DMS114 treated with DMSO at 0.1 percent for 48 hours (cell line): ENCODE measurements around the gene NOS1AP.

Source experiments
- DNase-seq: peaks from one replicate; lab custom pipeline; 2025; ENCODE audit not compliant: unreplicated experiment; lab: John Stamatoyannopoulos, UW

The NOS1AP gene

DNA sequence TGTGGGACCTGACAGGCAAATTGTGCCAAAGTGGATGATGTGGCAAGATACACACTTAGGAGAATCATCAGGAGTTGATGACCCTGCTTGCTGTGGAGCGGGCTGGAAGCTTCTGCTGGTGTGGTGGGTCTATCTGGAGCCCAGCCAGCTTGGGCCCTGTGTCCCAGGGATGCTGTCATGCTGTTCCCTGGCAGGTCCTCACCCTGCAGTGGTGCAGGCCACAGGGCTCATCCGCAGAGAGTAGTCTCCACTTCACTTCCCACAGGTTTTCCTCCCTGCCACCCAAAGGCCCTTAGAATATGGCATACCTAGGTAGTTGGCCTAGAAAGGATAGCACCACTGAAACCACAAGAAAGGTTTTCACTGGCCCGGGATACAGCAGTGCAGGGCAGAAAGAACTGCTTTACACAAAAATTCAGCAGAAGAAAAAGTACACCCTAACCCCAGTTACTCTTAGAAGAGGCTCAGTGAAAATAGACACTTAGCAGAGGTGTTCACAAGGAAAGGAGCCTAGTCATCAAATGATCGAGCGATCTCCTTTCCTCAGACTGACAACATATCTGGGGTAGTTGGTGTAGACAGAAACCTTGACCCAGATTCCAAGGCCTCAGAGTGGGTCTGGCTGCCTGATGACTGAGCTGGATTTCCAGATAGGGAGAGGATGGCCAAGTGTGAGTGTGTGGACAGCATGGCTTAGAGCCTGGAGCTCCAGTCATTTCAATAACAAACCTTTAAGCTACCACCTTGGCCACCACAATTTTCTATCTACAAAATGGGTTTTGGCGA, 310.8 kb downstream of the NOS1AP start:
- DNase-seq = no peak

DNA sequence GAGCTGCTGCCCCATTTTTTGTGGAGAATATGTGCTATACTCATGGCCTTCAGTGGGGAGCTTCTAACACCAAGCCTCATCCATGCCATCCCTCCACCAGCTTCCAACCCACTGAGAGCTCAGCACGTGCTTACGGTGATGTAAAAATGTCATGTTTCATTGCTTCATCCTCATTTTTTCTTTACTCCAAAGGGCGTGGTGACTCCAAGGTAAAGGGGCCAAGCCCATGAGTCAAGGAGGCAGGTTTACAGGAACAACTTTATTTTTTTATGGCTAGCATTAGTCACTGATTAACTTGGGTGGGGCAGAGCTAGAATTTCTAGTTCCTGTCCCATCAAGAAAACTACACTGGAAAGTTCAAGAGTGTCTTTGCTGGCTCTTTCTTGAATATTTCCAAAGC, 311.9 kb downstream of the NOS1AP start, which contains the start of gene C1orf226:
C1orf226 (plus strand) TSS at position 346 of the 400 bp plus-strand sequence. CDS start 174 bp downstream, outside the sequence.
- no peak for DNase-seq

DNA sequence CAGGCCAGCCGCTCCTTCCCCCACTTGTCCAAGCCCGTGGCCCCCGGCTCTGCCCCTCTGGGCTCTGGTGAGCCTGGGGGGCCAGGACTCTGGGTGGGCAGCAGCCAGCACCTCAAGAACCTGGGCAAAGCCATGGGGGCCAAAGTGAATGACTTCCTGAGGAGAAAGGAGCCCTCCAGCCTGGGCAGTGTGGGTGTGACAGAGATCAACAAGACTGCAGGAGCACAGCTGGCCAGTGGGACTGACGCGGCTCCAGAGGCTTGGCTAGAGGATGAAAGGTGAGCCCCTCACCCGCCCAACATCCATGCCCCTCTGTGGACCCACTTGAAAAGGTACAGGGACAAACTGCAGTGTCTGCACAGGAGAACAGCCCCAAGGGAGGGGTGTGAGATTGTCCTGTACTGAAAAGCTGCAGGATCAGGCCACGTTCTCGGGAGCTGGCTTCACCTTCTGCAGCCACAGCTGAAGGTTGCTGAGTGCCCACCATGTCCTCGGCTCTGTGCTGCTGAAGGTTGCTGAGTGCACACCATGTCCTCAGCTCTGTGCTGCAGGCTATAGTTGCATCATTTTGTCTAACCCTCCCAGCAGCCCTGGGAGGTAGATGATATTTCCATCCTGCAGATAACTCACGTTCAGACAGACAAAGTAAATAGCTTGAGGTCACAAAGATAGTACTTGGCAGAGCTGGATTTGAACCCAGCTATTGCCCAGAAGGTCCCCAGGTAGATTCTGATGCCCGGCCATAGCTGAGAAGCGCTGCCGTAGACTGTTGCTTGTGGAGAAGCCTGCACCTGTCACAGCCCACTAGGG, 312.7 kb downstream of the NOS1AP start:
- no peak for DNase-seq

DNA sequence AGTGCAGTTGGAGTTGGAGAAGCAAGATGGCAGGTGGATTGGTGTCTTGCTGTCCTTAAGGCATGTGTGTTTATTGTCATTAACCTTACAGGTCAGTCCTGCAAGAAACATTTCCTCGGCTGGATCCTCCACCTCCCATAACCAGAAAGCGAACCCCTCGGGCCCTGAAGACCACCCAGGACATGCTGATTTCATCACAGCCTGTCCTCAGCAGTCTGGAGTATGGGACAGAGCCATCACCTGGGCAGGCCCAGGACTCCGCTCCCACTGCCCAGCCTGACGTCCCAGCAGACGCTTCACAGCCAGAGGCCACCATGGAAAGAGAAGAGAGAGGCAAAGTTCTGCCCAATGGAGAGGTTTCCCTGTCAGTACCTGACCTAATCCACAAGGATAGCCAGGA, 313.6 kb downstream of the NOS1AP start:
- DNase-seq = no peak

DNA sequence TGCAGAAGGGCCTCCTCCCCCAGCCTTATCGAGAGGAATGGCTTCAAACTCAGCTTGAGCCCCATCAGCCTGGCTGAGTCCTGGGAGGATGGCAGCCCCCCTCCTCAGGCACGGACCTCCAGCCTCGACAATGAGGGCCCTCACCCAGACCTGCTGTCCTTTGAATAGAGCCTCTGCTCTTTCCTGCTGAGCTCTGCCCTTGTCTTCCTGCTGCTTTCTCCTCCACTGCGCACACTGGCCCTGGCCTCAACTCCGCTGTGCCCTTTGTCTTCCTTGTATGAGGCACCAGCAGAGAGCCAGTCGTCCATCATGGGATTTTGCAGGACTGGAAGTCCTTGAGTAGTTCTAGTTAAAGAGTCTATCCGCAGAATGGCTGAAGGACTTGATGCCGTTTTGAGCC, 314.0 kb downstream of the NOS1AP start:
- no peak for DNase-seq

DNA sequence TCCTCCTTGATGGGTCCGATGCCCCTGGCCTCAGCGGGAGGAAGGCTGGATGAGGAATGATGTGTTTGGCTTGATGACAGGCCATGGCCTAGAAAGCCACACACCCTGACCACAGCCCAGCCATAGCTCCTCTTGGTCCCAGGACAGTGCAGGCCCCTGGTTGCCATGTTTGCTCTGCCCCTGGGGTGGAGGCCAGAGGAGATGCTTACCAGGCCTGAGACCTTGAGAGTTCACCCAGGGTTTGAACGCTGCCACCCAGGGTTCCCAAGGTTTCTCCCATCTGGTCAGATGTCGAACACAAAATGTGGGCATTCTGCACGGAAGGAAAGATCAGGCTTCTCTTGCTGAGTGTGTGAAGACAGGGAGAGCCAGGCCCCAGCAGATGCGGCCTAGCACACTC, 314.6 kb downstream of the NOS1AP start:
- DNase-seq = no peak

DNA sequence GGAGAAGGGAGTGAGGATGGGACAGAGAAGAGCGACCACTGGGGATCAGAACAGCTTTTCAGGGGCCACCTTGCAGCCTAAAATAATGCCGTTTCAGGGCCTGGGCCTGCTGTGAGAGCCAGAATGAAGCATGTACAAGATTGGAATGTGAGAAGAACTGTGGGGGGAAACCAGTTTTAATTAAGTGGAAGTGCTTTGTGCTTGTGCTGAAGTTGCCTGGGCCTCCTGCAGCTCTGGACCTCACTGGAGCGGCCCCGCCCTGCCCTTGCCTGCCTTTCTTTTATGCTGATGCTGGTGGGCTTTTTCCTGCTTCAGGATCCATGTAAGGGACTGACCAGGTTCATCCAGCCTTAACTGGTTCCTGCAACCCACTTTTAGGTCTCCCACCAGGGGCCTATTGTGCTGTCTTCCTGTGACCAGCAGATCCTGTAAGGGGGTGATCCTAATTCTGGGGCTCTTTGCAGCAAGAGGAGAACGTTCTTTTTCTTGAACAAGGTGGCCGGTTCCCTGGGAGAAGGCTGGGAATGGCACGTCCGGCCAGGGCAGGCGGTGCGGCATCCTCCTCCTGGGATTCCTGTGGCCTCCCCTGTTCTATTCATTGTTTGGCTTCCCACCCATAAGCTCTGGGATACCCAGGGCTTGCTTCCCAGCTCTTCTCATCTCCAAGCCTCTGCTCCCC, 315.2 kb downstream of the NOS1AP start:
- no peak for DNase-seq

DNA sequence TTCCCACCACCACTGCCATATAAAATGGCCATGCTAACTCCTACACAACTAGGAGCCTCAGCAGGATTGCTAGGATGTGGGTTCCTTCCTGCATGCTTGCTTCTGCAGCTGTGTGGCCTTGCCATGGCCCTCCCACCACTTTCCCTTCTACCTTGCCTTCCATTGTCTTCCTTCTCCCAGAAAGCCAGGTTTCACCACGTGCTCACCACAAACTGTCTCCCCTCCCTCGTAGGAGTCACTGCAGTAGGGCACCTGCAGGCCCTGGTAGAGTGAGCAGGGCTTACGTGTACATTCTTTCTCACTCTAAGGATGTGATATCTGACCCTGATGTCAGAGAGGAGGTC, 315.8 kb downstream of the NOS1AP start:
- DNase-seq = no peak

DNA sequence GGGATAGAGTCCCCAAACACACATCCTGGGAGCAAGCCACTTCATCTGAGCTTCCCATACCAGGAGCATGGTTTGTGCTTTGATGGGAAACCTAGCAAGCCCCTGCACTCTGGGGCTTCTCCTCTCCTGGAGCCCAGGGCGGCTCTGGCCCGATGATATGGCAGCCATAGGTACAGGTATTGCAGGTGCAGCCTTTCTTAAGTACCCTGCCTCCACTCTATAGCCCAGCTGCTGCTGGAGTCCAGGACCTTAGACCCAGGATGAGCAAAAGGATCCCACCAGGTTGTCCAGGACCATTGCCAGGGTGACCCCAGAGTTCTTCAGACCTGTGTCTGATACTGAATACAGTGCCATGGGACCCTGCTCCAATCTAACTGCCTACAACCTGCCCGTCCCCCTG, 316.2 kb downstream of the NOS1AP start:
- DNase-seq = no peak

DNA sequence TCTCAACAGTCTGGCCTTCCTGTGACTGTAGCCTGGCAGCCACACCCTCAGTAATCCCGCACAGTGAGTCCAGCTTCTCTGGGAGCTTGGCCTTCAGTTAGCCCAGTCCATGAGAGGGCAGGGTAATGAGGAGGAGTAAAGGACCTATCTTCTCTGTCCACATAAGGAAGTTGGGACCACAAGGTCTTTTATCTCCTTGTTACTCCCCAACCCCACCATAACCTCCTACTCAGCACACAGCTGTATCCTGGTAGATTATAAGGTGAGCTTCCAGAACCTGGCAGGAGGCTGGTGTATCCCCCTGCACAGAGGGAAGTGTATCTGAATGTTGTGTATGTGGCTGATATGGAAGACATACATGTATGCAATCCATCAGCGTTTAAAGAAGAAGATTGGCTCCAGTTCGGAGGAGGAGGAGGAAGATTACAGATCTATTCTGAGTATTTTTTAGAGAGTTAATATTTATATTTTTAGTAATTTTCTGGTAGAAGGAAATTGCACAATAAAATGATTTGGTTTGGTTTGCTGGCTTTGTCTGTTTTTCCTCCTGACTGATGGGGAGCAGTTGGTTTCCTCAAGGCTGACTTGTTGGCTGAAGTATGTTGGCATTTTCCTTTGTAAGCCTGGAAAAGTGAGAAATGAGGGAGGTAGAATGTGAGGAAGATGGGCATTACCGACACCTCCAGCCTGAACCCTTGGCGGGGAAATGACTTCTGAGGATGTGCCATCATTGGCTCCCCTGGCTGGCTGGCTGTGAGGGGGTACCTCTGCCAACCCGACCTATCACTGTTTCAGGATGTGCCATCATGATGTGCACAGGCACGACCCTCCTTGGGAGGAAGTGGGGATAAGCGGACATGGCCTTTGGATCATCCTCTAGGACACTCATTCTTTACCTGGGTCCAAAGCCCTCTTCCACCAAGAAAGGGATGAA, 317.1 kb downstream of the NOS1AP start:
- DNase-seq = no peak

DNA sequence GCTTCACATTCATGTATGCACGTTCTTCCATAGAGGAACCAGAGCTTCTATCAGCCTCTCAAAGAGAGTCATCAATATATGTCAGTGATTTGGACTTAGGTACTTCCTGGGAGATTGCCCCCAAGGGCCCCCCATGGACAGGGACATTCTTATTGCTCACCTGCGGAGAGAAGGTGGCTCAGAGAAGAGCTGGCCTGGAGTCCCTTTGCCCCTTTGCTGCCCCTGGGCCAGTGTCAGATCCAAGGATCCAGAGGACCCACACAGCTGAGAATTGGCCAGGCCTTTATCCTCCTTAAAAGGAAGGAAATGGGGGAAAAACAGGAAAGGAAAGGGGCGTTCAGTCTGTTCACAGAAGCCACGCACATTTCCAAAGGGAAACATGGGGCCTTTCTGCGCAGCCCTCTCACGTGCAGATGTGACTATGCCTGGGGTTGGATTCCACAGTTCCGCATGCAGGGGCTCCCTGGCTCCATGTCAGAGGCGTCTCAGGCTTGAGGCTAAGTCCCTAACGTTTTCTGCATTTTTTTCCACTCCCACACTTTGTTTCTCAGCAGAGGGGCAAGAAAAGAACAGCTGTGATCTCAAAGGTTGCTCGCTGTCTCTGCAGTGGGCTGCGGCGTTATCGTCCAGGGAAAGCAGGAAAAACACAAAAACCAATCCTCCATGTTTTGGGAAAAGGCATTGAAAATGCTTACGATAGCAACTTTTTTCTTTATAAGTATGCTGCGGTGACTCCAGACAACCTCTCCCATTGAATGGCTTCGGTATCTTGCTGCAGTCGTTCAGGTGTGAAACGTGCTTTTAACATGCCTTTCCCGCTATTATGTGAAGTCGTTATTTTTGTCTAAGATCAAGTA, 318.0 kb downstream of the NOS1AP start:
- no peak for DNase-seq

DNA sequence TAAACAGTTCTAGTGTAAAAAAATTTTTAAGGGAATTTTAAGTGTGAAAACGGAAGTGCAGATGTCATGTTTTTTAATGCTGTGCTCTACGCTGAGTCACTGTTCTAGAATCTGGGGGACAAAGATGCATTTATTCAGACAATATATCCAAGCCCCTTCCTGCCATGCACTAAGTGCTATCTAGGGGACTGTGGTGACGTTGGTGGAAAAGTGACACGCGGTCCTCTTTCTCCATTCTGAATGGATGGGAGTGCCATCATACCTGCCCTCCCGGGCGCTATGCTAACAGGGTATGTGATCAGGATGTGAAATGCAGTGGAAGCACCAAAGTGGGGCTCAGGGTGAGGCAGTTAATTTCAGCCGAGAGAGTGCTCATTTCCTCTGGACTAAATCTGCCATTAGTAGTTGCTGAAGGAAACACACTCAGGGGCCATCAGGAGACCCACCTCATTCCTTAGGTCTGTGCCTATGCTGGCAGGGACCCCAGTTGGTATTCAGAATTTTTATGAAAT, 318.6 kb downstream of the NOS1AP start:
- no peak for DNase-seq

DNA sequence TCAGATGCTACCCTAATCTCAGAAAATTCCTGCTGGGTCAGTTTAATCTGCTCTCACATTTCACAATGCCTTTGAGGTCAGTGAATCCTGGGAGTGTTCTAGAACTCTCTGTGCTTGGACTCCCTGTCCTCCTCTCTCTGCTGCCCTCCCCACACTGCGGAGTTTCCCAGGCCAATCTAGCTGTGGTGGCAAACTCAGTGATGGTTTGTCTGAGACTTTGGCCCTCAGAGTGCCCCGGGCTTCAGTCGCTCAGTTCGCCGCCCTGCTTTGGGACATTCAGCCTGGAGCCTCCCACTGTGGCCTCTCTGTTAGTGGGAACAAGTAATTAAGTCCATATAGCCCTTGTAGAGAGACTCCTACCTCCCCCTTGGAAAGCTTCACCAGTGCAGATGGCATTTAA, 319.1 kb downstream of the NOS1AP start:
- DNase-seq = no peak

DNA sequence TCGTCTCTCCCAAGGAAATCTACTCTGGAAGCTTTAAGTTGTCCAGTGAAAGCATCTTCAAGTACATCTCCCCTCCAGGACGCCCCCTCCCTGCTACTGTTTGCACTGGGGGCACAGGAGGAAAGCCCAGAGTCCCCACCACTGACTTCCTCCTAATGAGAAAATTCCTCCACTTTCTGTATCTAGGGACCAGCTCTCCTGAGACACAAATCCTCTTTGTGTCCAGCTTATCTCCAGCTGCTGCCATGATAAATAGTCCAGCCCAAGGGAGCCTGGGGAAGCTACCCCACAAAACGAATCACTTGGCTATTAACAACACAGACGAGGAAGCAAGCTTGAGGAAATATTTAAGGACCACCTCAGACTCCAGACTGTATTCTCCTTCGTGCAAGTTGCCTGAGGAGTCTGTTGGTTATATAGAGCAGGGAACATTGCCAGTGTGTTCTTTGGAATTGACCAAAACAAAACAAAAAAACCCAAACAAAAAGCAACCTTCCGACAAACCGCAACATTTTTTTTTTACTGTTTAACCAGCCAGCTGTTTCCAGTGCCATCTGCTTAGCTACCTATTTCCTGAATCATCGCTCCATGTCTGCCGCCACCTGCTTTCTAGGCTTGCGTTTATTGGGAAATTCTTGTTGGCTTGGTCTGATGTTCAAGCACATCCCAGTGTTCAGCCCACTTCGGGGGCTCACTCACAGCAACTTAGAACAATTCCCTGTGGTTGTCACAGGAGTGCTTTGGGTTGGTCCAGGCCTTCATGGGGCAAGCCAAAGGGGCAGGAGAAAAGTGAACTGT, 319.7 kb downstream of the NOS1AP start:
- DNase-seq = no peak

DNA sequence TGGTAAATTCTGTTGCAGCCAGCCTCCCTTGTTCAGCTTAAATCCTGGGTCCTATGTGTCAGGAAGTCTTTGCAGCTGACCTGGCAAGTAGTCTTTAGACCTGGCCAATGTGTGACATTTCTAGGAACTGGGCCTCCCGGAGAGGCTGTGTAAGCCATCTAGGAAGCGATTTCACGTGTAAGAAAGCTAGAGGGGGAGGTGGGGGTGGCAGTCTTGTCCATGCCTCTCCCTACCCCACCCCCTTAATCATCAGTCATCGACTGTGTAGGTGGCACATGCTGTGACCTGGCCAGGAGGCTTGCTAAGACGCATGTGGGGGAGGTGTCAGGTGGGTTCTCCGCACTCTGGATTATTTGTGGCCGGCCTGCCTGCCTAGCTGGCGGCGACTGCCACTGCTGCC, 320.5 kb downstream of the NOS1AP start:
- DNase-seq = no peak

DNA sequence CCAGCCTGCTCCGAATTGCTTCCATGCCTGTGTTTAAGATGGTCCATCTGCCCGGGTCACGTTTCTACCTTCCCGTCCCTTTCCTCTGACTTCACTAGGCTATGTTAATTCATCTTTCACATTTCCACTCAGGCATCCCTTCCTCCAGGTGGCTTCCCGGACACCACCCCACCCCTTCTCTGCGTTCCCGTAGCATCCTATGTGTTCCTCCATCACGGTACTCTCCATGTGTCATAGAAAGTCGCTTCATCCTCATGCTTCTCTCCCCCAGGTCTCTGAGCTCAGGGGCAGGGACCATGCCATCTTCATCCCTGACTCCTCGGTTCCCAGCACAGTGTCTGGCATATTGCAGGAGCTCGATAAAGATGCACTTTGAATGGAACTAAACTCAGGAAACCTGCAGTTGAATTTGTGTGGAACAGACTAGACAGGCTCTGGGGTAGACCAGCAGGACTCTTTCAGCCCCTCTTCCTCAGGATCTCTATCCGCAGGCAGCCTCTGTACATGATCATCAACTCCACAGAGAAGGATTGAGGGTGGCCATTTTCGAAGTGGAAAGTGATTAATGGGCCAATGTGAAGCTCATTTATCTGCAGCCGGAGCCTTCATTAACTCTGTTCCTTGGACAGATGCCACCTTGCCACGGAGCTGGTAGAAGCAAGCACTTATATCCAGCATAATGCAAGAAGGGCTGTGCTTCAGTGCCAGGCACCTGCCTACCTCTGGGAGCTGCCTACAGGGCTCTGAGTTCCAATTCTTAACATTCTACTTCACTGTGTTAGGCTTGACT, 321.1 kb downstream of the NOS1AP start:
- no peak for DNase-seq

DNA sequence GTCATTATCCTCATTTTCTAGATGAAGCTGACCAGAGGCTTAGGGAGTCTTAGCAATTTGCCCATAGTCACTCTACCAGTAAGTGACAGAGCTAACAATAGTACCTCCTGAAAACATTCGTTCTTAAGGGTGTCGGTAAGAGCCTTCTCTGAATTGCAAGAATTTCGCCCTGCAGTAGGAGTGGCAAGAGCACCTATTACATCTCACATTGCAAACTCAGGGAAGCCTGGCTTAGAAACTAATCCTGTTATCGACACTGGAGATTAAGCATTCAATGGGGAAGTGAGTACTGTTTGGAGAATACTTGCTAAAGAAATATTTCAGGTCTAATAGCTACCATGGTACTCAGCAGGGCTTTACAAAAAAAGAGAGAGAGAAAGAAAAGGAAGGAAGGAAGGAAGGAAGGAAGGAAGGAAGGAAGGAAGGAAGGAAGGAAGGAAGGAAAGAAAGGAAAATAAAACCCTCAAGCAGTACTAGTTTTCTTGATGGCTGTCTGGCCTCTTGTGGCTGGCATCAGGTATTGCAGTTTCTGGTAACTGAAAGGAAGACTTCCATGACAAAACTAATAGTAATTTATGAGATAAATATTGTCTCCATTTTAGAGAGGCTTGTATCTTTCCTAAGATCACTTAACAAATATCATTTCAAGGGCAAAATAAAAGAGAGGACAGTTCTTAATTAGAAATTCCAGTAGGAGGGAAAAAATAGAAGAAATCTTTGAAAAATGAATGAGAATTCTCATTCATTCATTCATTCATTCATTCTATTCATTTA, 322.5 kb downstream of the NOS1AP start:
- DNase-seq = peak; percentile 58
